ENCODE results near the gene TRIM9. TPM values are rescaled to one million over a fixed set of nuclear protein-coding genes. Genes with fewer than 3 reads are reported as not detected.

The TRIM9 gene
- polyA plus RNA-seq, 1 donor from 2014 or later: 0.09 TPM

DNA sequence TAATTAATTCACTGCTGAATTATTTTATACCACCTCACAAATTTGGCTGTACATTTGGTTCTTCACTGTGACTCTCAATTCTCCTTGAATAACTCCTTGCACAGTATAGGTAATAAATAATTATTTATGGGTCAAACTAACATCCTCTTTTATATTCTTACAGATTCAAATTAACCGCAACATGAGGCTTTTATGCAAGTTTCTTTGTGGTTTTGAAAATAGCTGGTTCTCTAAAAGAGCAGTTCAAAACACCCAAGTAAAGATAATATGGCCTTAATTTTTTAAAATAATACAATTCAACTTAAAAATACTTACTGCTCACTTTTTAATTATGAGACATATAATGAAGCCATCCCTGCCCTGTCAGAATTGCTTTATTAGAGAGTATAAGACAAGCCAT, 12.9 kb upstream of the TRIM9 start:
- Mint-ChIP-seq H3K27ac (no peak overlapping the region), H3K36me3 (no peaks in the 10 kb centered on the region), H3K27me3 (peaks cover 13% of the 10 kb centered on the region), H3K4me3 (peak overlapping the region in 1 of 4 donors; percentile 7), H3K4me1 (peaks cover 5 to 8% (median 5%) of the 10 kb centered on the region in 3 donors), H3K9me3 (peaks cover 0 to 4% (median 0%) of the 10 kb centered on the region in 3 donors)

GRCh38 chr14:51104467-51104866, 9.6 kb upstream of the TRIM9 start:
- H3K4me1 Mint-ChIP-seq: peaks cover 5 to 8% (median 5%) of the 10 kb centered on the region in 3 donors
- no peaks in the 10 kb centered on the region for H3K36me3 Mint-ChIP-seq
- H3K27ac Mint-ChIP-seq: no peak overlapping the region
- H3K9me3 Mint-ChIP-seq: no peaks in the 10 kb centered on the region
- H3K4me3 Mint-ChIP-seq: no peak overlapping the region
- H3K27me3 Mint-ChIP-seq: peaks cover 15% of the 10 kb centered on the region

DNA sequence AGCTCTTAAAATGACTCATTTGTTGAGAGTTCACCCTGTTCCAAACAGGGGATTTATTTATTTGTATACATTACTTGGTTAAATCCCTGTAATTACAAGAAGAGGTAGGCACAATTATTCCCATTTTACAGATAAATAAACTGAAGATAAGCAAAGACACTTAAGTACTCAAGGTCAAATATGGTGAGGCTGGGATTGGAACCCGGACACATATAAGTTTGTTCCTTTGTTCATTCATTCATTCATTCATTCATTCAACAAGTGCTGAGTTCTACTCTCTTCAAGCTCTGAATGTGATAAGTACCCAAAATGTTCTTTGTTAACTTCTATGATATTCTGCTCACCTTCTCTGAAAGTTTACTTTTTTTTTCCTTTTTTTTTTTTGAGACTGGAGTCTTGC, 2.4 kb upstream of the TRIM9 start:
- H3K36me3 Mint-ChIP-seq: no peaks in the 10 kb centered on the region
- peaks cover 0 to 5% (median 5%) of the 10 kb centered on the region in 3 donors for H3K4me1 Mint-ChIP-seq
- no peaks in the 10 kb centered on the region for H3K9me3 Mint-ChIP-seq
- peaks cover 27% of the 10 kb centered on the region for H3K27me3 Mint-ChIP-seq
- H3K27ac Mint-ChIP-seq: no peak overlapping the region
- peak overlapping the region in 1 of 4 donors; percentile 31 for H3K4me3 Mint-ChIP-seq

DNA sequence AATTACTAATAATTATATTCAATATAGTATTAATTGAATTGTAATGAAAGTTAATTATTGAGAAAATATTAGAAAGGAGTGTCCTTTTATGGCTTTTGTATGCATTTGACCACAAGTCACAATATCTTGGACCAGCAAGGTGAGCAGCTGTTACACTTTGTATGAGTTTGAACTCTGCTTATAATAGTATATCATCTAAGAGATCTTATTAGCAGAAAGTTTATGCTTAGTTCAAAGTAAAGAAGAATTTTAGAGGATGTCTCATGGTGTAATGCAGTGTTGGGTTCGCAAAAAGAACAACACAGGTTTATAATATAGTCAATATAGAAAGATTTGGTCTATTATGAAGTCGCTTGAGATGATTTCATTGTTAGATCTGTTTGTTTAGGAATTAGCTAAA, 2.0 kb upstream of the TRIM9 start:
- peaks cover 0 to 5% (median 5%) of the 10 kb centered on the region in 3 donors for H3K4me1 Mint-ChIP-seq
- H3K36me3 Mint-ChIP-seq: no peaks in the 10 kb centered on the region
- peaks cover 27% of the 10 kb centered on the region for H3K27me3 Mint-ChIP-seq
- H3K27ac Mint-ChIP-seq: no peak overlapping the region
- H3K9me3 Mint-ChIP-seq: no peaks in the 10 kb centered on the region
- H3K4me3 Mint-ChIP-seq: peak overlapping the region in 1 of 4 donors; percentile 31

DNA sequence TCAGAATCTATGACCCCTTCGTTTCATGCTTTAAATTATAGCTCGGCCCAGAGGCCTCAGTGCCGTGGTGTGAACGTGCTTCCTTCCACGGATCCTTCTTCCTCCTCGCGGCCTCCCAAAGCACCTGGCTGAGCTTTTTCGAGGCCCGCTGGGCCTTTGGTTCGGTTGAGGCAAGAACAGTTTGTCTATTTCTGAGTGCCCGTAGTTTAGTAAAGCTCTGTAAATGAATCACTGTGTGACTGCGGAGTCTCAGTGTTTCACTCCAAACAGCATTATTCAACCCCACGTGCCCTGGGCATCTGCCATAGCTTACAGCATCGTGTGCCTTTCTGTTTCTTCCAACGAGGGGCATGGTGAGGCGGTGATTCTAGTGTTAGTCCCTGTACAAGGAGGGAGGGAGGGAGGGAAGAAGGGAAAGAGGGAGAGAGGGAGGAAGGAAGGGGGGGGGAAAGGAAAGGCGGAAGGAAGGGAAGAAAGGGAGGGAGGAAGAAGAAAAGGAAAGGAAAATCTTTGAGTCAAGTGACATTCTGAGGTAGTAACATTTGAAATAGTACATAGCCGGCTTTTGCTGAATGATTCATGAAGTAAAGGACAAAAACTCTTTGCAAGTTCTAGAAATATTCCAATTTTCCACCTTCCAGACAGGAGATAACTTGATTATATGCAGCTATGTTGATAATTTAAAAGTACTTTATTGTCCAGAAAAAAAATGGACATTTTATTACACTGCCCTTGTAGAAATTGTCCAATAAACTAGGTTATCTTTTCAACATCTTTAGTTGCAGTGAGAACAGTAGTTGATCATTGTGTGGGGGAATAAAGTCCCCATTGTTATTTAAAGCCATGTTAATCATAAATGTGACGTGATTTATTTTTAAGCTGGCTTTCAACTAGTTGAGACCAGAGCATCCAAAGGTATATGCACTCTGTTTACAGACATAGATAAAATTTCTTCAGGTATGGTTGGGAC, 1.2 kb upstream of the TRIM9 start:
- H3K27me3 Mint-ChIP-seq: peaks cover 27% of the 10 kb centered on the region
- H3K4me3 Mint-ChIP-seq: peak overlapping the region; percentile 94 to 99 (median 98)
- H3K27ac Mint-ChIP-seq: peak overlapping the region in 2 of 3 donors; percentile 14 to 38
- H3K4me1 Mint-ChIP-seq: peaks cover 0 to 5% (median 5%) of the 10 kb centered on the region in 3 donors
- H3K36me3 Mint-ChIP-seq: no peaks in the 10 kb centered on the region
- H3K9me3 Mint-ChIP-seq: no peaks in the 10 kb centered on the region

DNA sequence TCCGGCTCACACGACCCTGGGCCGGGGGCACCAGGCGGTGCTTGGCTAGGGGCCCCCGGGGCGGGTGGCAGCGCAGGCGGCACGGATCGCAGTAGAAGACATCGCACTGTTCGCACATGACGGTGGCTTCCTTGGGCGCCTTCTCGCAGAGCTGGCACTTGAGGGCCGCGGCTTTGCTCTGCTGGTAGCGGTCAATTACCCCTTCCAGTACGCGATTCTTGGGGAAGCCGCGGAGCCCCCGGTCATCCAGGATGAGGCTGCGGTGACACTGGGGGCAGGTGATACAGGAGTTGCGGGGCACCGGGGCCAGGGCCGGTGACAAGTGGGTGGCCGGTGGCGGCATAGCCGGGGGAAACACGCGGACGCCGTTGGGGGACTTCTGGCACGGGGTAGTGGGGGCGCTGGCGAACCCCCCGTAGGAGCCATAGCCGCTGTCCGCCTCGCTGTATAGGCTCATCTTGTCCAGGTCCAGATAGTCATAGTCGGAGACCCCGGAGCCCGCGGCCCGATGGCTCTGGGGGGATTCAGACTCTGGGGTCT, 553 bp downstream of the TRIM9 start:
- peaks cover 0 to 5% (median 5%) of the 10 kb centered on the region in 3 donors for H3K4me1 Mint-ChIP-seq
- no peaks in the 10 kb centered on the region for H3K36me3 Mint-ChIP-seq
- peak overlapping the region; percentile 94 to 99 (median 98) for H3K4me3 Mint-ChIP-seq
- peaks cover 19% of the 10 kb centered on the region for H3K27me3 Mint-ChIP-seq
- no peaks in the 10 kb centered on the region for H3K9me3 Mint-ChIP-seq
- peak overlapping the region in 1 of 3 donors; percentile 4 for H3K27ac Mint-ChIP-seq

DNA sequence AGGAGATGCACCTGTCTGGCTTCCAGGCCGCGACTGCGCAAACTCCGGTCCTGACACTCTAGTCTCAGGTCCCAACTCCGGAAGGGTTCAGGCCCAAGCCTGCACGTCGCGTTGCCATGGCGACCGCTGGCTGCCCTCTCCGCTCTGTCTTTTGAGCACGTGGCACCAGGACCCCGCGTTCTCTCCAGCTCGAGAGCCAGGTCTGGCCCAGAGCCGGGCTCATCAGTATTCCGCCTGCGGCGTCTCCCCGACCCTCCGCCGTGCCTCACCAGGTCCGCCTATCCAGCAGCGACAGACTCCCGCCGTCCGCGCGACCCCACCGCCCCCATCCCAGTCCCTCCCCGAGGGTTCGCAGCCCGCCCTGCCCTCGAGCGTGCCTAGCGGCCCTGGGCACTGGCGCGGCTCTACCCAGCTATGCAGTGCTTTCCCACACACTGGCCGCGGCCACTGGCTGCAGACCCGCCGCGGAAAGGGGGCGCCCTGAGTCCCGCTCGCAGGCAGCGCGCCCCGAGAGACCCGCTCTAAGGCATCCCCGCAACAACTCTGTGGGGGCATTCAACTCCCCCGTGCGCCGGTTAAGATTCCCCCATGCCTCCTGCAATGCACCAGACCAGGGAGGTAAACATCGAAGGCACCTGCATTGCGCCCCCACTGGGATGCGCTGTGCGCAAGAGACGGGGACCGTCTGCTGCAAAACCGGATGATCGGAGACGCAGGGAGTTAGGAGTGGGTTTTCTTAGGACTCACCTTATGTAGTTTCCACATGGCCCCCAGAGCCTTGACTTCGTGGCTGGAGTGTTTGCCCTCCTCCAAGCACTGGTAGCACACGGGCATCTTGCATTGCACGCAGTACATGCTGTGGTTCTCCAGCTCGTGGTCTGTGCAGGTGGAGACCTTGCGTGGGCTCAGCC, 1.3 kb downstream of the TRIM9 start:
- Mint-ChIP-seq H3K36me3 (no peaks in the 10 kb centered on the region), H3K4me1 (peaks cover 0 to 5% (median 5%) of the 10 kb centered on the region in 3 donors), H3K27me3 (peaks cover 16% of the 10 kb centered on the region), H3K9me3 (no peaks in the 10 kb centered on the region), H3K4me3 (peak overlapping the region; percentile 94 to 99 (median 98)), H3K27ac (peak overlapping the region in 1 of 3 donors; percentile 25)

DNA sequence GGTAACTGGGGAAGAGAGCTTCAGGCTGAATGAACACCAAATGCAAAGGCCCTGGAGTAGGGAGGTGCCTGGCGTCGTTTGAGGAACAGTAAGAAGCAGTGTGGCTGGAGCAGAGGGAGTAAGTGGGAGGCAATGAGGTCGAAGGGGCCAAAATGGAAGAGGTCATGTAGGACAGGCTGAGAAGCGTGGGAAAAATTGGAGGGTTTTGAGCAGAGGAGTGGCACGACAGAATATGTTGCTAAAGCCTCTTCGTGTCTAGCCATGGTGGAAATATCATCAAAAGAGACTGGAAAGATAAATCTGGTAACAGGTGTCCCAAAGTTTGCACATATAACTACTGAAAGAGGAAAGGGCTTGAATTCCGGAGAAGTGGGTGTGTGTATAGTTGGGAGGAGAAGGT, 1.9 kb downstream of the TRIM9 start:
- Mint-ChIP-seq H3K27ac (no peak overlapping the region), H3K4me1 (peaks cover 0 to 5% (median 5%) of the 10 kb centered on the region in 3 donors), H3K4me3 (peak overlapping the region in 3 of 4 donors; percentile 42 to 98 (median 82)), H3K36me3 (no peaks in the 10 kb centered on the region), H3K27me3 (peaks cover 16% of the 10 kb centered on the region), H3K9me3 (no peaks in the 10 kb centered on the region)

GRCh38 chr14:51089278-51089677, 5.6 kb downstream of the TRIM9 start:
- Mint-ChIP-seq H3K4me1 (peaks cover 0 to 7% (median 3%) of the 10 kb centered on the region in 3 donors), H3K27ac (no peak overlapping the region)

GRCh38 chr14:51087031-51087441, 7.9 kb downstream of the TRIM9 start:
- H3K4me3 Mint-ChIP-seq: peak overlapping the region in 2 of 4 donors; percentile 2 to 24
- no peaks in the 10 kb centered on the region for H3K27me3 Mint-ChIP-seq
- no peaks in the 10 kb centered on the region for H3K36me3 Mint-ChIP-seq
- no peak overlapping the region for H3K27ac Mint-ChIP-seq
- no peaks in the 10 kb centered on the region for H3K9me3 Mint-ChIP-seq
- peaks cover 0 to 7% (median 3%) of the 10 kb centered on the region in 3 donors for H3K4me1 Mint-ChIP-seq

More at GRCh38 chr14:51089278-51089677, 5.6 kb downstream of the TRIM9 start:
- Mint-ChIP-seq H3K36me3 (no peaks in the 10 kb centered on the region), H3K4me3 (no peak overlapping the region), H3K9me3 (no peaks in the 10 kb centered on the region), H3K27me3 (peaks cover 7% of the 10 kb centered on the region)

DNA sequence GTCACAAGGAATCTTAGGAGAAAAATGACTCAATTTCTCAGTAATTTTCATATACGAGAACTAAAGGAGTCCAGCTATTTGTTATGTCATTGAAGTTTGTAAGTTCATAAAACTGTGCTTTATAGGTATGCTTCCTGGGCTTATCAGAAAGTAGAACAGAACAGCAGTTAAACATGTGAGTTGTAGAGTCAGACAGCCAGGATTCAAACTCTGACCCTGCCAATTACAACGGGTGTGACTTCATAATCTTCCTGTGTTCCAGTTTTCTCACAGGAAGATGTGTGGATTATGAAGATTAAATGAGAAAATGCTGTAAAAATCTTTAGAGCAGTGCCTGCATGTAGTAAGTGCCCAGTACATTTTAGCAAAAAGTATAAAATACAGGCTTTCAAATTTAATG, 8.9 kb downstream of the TRIM9 start:
- Mint-ChIP-seq H3K9me3 (no peaks in the 10 kb centered on the region), H3K4me3 (no peak overlapping the region)

GRCh38 chr14:51084962-51085361, 9.9 kb downstream of the TRIM9 start:
- peaks cover 0 to 9% (median 6%) of the 10 kb centered on the region in 3 donors for H3K4me1 Mint-ChIP-seq
- no peaks in the 10 kb centered on the region for H3K9me3 Mint-ChIP-seq
- H3K4me3 Mint-ChIP-seq: no peak overlapping the region
- no peaks in the 10 kb centered on the region for H3K27me3 Mint-ChIP-seq
- H3K27ac Mint-ChIP-seq: no peak overlapping the region
- no peaks in the 10 kb centered on the region for H3K36me3 Mint-ChIP-seq

More for the DNA sequence above, 8.9 kb downstream of the TRIM9 start:
- Mint-ChIP-seq H3K27ac (no peak overlapping the region), H3K27me3 (no peaks in the 10 kb centered on the region), H3K4me1 (peaks cover 0 to 9% (median 3%) of the 10 kb centered on the region in 3 donors), H3K36me3 (no peaks in the 10 kb centered on the region)

GRCh38 chr14:51084507-51084906, 10.4 kb downstream of the TRIM9 start:
- Mint-ChIP-seq H3K9me3 (no peaks in the 10 kb centered on the region), H3K36me3 (no peaks in the 10 kb centered on the region), H3K4me3 (no peak overlapping the region), H3K4me1 (peaks cover 0 to 9% (median 6%) of the 10 kb centered on the region in 3 donors), H3K27me3 (no peaks in the 10 kb centered on the region), H3K27ac (no peak overlapping the region)

DNA sequence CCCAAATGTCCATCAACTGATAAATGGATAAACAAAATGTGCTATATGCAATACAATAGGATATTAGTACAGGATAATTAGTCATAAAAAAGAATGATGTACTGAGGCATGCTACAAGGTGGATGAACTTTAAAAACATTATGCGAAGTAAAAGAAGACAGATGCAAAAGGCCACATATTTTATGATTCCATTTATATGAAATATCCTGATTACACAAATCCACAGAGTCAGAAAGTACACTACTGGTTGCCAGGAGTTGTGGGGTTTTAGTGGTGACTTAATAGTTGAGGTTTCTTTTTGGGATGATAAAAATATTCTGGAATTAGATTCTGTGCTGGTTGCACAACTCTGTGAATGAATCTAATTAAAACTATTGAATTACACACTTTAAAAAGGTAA, 12.6 kb downstream of the TRIM9 start:
- Mint-ChIP-seq H3K27me3 (peaks cover 3% of the 10 kb centered on the region), H3K4me1 (peaks cover 0 to 9% (median 6%) of the 10 kb centered on the region in 3 donors), H3K4me3 (no peak overlapping the region), H3K9me3 (no peaks in the 10 kb centered on the region), H3K27ac (no peak overlapping the region), H3K36me3 (peaks cover 3% of the 10 kb centered on the region)
